GM21360 (cell line): ENCODE results near the gene CASK.

Source experiments
- ATAC-seq: cut with Tn5 transposase; IDR thresholded peaks from one replicate; pipeline ENCODE4 v1.9.1; 2021; ENCODE audit warnings: mild to moderate bottlenecking, moderate library complexity; ENCODE audit not compliant: unreplicated experiment

CASK gene

DNA sequence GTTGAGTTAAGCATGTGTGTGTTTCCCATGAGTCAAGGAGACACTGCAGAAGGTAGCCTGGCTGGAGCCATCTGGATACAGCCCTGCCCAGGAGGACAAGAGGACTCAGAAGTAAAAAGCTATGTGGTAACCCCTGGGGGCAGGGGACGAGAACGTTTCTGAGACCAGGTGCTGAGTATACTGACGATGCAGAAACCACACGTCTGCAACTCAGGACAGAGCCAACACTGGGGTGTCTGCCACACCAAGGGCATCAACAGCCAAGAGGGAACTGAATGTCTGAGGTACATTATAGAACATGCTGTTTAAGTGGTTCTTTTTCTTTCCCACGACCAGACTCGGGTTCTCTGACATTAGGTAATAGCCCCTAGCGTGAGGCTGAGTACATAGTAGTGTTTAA lies 328.7 kb downstream of the CASK start:
- no peak for ATAC-seq

DNA sequence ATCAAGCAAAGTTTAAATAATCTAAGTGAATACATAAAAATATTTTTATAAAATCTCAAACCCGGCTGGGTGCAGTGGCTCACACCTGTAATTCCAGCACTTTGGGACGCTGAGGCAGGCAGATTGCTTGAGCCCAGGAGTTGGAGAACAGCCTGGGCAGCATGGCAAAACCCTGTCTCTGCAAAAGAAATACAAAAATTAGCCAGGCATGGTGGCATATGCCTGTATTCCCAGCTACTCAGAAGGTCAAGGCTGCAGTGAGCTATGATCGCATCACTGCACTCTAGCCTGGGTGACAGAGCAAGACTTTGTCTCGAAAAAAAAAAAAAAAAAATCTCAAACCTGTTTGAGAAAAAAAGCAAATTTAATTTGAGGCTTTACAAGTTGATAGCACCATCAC lies 331.4 kb downstream of the CASK start:
- no peak for ATAC-seq

DNA sequence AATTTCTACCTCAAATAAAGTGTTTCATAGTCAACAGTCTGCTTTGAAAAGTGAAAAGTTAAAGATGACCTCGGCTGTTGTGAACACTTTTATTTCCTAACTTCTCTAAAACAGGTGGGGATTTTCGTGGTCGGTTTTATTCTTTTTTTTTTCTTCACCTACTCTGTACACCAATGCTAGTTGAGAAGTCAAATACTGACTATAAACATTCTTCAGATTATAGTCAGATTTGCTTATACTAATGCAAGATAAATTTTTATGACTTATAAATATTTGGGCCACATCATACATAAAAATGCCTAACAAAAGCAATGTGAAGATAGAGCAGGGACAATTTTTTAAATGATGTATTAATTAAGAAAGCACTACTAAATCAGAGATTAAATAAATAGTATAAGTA lies 332.7 kb downstream of the CASK start:
- no peak for ATAC-seq

DNA sequence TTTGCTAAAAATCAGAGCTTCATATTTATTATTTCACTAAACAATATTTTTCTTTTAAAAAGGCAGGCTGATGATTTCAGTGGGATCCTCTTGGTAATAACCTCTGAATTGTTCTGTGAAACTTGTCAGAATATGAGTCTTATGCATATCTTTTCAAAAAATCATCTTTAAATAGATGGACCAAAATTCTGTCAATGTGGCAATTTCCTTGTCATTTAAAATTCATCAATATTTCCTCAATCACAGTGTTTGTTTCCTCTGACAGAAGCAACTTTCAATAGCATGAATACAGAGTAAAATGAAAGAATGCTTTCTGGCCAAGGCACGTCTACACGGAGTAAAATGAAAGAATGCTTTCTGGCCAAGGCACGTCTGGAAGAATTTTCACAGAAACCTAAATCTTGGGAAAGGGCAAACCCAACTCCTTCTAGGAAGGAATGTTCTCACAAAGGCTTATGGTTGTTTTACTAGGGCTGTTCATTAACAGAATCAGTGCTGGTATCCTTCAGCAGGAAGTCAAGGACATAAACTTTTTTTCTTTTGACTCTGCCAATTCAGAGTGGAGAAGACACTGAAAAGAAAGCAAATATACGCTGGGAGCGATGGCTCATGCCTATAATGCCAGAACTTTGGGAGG lies 333.6 kb downstream of the CASK start:
- ATAC-seq = no peak

DNA sequence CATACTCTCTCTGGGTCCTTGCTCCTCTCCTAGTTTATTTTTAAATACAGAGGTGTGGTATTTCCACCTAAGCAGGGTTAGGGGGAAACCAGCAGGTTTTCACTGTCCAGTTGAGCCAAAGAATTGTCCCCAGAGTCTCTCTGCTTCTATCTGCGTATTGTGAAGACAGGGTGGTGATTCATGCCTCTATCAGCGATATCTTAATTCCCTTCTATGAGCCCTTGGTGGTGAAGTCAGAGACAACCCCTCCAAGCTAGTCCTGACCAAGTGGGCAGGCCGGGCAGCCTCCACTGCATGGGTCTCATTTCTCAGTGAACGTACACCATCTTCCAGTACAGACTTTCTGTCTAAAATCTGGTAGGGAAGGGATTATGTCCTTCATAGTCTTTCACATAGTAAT lies 335.1 kb downstream of the CASK start:
- ATAC-seq = no peak

DNA sequence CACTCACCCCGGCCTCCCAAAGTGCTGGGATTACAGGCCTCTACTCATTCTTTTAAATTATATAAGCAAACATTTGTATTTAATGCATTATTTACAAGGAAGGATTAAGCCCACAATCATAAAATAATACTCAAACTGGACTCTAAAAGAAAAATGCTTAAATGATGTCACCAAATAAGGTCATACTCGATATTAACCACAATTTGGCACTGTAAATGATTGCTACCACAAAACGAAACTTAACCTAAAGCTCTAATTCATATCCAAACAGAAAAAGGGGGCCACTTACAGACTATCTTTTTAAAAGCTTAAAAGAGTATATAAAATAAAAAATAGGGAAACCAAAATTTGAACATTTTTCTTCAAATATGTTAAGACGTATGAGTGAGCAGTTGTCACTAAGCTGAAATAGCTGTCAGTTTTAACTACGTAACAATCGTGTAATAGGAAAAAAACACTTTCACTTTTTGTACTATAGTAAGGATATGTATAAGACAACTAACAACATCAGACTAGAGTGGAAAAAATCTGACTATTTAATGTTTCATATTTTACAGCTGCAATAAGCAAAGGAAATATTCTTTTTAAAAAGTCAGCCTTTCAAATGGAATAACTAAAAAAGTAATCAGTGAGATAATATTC lies 342.8 kb downstream of the CASK start:
- ATAC-seq = no peak

DNA sequence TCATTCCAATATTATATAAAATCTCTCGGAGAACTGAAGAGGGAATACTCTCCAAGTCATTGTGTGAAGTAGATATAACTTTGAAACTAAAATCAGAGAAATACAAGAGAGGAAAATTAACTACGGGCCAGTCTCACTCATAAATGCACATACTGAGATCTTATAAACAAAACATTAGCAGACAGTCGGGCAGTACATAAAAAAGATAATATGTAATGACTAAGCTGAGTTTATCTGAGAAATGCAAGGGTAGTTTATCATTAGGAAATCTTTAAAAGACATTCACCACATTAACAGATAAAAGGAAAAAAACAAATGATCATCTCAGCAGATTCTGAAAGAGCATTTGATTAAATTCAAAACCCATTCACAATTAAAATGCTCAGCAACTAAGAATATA lies 359.5 kb downstream of the CASK start:
- no peak for ATAC-seq

DNA sequence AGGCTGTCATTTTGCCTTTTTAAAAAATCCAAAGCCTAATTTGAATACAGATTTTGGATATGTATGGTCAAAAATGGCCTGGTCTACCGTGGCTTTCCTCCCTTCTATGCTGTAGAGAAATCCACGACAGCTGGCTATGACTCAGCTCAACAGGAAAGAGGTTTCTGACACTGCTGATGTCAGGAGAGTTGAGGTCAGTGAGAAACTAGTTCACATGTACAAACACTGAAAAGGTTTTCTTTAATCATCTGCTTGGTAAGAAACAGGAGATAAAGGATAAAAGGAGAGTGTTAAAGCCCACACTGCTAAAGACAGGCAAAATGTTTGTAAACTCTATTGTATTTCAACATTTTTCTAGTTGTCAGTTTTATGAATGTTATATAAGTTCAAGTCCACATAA lies 362.3 kb downstream of the CASK start:
- peak; percentile 91 for ATAC-seq

DNA sequence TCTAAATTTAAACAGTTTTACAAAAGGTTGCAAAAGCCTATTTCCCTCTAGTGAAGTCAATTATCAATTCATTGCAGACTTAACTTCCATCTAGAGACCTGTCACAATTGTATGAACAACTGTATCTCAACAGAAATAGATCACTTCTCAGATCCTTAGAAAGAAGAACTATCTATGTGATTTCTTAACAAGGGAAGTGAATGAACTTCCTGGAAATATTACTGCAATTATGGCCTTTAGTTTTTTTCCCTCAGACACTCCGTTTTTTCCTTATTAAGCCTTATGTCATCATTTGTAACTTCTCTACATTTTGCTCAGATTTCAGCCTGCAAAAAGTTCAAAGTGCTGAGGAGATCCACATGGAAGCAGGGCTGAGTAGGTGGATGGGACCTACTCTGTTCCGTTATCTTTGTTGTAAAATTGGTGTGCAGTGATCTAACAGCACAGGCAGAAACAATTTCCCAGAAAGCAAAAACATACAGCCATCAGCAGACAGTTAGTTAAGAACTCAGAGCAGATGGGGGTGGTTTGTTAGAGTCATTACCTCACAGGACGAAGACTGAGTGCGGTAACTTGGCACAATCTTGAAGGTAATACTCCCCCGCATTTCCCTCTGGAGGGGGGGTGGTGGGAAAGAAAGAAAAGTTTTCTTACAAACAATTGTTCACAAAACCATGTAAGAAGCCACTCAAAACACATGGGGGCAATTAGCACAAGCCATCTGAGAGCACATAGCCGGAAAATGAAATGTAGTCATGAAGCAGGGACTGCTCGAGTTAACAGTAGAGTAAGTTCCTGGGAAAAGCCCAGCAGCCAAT lies 363.9 kb downstream of the CASK start:
- ATAC-seq = no peak

DNA sequence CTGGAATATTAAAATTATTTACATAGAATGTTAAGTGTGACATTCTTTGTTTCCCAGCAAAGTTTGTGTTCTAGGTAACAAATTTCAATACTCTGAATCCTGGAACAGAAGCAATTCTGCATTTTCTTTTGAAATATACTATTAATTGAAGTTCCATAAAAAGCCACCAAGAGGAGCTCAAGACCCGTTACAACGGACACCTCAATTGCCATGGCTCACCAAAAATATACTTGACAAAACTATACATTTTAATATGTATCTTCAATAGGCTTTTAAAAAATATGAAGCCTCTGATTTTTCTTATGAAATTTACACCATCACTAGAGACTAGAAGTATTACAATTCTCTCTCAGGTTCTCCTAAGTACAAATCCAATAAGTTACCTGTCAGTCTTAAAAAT lies 364.8 kb downstream of the CASK start:
- ATAC-seq = no peak

DNA sequence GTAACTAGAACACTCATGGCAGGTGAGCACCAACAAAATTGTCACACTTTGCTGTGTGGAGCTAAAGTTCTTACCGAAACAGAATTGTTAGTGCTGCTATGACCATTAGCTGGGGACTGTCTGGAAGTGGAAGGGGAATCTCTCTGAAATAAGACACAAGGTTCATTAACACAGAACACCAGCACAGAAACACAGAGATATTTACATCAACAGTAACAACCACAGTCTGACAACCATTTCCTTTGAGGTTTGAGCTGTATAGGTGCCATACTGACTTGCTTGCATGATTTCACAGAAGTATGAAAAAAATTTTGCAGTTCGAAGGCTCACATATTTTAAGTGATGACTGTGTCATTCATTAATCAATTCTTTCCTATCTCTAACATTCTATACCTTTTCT lies 366.4 kb downstream of the CASK start:
- ATAC-seq = no peak

DNA sequence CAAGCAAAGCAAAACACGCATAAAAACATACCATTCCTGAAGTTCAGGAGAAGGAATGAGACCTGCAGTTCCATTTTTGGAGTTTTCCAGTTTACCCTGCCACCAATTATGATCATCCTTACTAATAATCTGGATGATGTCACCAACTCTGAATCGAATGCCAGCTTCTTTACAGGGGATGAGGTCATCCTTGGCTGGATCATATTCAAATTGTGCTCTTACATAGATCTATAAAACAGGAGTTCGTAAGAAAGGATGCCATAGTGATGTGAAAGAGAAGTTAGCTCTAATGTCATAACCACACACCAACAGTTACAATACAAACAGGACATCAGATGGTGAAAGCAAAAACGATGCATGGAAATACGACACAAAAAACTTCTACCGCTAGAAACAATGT lies 369.7 kb downstream of the CASK start:
- ATAC-seq = no peak

DNA sequence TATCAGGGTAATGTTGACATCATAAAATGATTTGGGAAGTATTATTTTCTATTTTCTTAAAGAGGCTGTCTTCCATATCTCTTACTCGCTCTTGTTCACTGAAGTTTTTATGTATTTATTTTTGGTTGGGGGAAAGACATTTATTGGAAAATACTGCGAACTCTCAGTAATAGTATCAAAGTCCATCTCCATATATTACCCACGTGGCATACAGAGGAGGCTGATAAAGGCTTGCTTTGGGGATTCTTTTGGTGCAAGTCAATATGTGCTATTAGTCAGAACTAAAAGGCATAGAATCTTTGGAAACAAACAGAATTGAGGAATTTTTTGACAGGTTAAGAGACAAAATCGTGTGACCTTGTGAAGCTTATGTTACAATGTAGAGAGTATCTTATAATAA lies 374.9 kb downstream of the CASK start:
- ATAC-seq = no peak

DNA sequence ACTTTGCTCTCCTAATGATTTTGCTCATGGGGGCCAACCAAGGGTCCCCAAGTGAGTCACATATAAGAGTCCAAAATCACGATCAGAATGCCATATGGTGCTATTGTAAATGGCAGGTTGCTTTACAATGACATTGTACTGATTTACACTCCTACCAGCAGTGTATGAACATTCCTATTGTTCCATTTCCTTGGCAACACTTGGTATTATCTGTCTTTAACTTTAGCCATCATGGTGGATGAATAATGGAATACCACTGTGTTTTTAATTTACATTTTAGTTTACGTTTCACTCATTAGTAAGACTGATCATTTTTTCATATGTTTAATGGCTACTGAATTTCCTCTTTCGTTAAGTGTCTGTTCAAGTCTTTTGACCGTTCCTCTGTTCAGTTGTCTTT lies 379.7 kb downstream of the CASK start:
- ATAC-seq = no peak

DNA sequence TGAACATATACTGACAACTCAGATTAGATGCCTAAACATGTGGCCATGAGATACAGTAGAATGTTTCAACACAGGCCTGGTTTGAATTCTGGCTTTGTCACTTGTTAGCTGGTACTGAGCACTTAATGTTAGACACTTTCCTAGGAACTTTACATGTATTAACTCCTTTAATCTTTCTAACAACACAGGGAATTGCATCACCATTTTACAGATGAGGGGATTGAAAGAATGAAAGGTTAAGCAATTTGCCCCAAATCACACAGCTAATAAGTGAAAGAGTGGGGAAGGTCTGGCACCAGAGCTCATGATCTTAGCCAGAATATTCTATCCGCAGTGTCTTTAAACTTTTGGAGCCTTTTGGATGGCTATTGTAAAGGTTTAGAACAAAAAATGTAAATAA lies 380.3 kb downstream of the CASK start:
- no peak for ATAC-seq

DNA sequence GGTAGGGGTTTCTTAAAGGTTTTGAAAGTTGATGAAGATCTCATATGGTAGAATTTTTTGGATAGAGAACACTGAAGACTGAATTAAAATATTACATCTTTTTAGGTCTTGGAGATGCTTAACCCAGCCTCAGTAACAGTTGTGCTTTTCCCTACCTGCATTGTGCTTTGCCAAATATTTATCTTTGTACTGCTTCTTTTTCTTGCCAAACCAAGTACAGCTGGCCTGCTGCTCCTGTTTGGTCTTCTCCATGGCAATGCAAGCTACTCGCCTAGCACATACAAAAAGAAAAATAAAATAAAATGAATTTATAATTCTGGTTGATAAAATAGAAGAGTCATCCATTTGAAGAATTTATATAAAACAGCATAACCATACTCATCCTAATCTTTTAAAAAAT lies 380.8 kb downstream of the CASK start:
- ATAC-seq = no peak

DNA sequence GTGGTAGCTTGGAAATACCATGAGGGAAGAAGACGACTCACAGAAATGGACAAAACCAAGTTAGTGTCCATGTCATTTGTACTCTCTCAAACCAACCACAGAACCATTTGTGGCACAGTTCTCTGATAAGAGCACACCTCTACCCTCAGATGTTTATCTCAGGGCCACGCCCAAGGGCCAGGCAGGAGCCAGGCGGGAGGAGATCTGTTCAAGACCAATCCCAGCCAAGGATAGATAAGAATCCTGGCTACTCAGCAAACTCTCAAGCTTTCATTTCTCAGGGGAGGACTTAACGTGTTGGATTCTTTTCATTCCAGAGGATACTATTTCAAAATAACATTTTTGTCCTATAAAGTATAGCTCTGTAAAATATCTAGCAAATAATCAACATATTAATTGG lies 381.2 kb downstream of the CASK start:
- ATAC-seq = no peak

DNA sequence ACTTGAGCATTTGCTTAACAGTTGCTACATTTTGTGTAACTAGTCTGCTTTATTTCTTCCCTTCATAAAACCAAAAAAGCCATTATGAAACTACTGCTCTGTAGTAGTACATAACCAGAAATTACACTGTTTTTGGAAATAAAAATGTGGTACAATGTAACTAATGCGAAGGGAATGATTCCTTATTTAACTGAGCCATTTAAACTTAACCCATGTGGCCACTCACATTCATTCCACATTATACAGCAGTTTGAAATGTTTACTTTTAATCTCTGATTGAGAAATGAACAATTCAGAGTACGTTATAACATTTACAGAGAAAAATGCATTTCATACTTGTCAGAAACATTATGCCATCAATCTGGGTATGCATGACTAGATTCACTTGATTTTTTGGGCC lies 382.0 kb downstream of the CASK start:
- no peak for ATAC-seq

DNA sequence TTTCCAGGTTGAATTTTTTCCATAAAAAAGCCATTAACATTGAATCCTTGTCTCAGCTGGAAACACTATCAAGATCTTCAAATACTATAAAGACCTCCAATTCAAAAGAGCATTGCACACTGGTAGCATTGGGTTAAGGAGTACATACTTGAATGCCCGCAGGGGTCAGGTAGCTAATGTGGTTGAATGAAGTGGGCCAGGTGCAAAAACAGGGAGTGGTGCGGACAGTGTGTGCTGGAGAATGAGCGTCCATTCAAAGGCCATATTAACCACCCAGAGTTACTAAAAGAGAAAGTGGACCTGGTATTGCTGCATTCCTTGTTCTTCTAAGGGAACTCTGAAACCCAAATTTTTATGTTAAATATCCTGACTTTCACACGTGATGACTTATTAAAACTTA lies 384.6 kb downstream of the CASK start:
- ATAC-seq = no peak

DNA sequence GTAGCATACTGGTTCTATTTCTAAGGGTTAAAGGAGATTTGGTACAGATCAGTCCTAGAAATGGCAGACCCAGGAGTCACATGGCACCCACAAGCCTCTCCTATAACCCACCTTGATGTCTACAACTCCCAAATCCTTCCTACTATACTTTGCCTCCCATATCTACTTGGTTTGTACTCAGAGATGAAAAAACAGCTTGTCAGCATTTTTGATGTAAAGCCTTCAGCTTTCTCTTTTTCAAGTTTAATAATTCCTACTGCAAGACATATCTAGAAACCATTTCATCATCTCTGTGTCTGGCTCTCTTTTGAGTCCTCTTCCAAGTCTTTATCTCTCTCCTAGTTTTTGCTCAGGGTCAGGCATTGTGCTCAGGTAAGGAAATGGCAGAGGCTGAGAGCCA lies 393.3 kb downstream of the CASK start:
- ATAC-seq = no peak

DNA sequence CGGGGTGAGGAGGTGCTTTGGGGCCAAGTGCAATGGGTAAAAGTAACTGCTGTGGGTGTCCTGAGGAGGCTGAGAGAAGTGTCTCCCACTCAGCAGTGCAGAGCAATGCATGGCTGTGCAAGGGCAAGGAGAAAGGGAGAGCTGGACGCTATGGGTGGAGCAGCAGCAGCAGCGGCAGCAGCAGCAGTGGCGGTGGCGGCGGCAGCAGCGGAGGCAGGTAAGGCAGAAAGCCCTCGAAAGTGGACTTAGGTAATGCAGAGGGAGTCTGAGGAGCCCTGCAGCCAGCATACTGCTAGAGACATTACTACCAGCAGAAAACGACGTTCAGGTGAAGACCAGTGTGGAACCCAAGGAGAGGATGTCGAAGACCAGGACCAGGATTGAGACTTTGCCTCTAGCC lies 394.1 kb downstream of the CASK start:
- ATAC-seq = no peak

DNA sequence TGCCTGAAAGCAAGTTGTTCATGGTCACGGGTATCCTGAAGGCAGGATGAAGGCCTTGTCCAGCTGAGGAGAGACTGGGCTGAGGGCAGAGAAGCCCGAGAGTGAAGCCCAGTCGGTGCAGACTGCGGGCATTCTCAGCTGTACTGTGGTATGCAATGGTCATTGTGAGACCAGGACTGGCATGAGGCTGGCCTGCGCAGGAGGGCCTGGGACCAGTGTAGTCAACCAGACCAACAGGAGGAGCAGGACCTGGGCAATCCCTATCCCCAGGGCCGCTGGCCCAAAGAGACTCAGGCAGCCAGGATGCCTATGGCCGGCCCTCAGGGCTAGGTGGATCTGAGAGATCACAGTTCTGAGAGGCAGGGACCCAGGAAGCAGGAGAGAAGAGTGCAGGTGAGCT lies 394.6 kb downstream of the CASK start:
- ATAC-seq = no peak
